Ishikawa (cell line): ENCODE data around the gene TMEM198.

Experiments used
- CEBPB ChIP-seq: IDR thresholded peaks from 2 replicates; pipeline ENCODE4 v1.6.1; 2012
- CREB1 ChIP-seq: IDR thresholded peaks from 2 replicates; pipeline ENCODE4 v1.6.1; 2012; ENCODE audit warnings: low read depth
- EGR1 ChIP-seq: IDR thresholded peaks from 2 replicates; pipeline ENCODE4 v1.6.1; 2012
- EP300 ChIP-seq: IDR thresholded peaks from 2 replicates; pipeline ENCODE4 v1.6.1; 2012; ENCODE audit warnings: borderline replicate concordance
- FOXM1 ChIP-seq: IDR thresholded peaks from 2 replicates; pipeline ENCODE4 v1.6.1; 2012; ENCODE audit warnings: low read depth, borderline replicate concordance
- NFIC ChIP-seq: IDR thresholded peaks from 2 replicates; pipeline ENCODE4 v1.6.1; 2012
- RAD21 ChIP-seq: IDR thresholded peaks from 2 replicates; pipeline ENCODE4 v1.6.1; 2012; ENCODE audit warnings: low read depth
- TAF1 ChIP-seq: IDR thresholded peaks from 2 replicates; pipeline ENCODE4 v1.6.1; 2012; ENCODE audit warnings: low read depth, mild to moderate bottlenecking
- TCF12 ChIP-seq: IDR thresholded peaks from 2 replicates; pipeline ENCODE4 v1.6.1; 2012; ENCODE audit warnings: low read depth
- TEAD4 ChIP-seq: IDR thresholded peaks from 2 replicates; pipeline ENCODE4 v1.6.1; 2012
- YY1 ChIP-seq: IDR thresholded peaks from 2 replicates; pipeline ENCODE4 v1.6.1; 2012; ENCODE audit warnings: low read depth
- ZBTB7A ChIP-seq: IDR thresholded peaks from 2 replicates; pipeline ENCODE4 v1.6.1; 2012; ENCODE audit warnings: low read depth
- TF ChIP-seq, protein P1 (sequence below): IDR thresholded peaks from 2 replicates; pipeline ENCODE4 v1.6.1; 2012; ENCODE audit warnings: low read depth, mild to moderate bottlenecking
- TF ChIP-seq, protein P2 (sequence below): IDR thresholded peaks from 2 replicates; pipeline ENCODE4 v1.6.1; 2012
- TF ChIP-seq, protein P3 (sequence below): IDR thresholded peaks from 2 replicates; pipeline ENCODE4 v1.6.1; 2012

TMEM198 gene

DNA sequence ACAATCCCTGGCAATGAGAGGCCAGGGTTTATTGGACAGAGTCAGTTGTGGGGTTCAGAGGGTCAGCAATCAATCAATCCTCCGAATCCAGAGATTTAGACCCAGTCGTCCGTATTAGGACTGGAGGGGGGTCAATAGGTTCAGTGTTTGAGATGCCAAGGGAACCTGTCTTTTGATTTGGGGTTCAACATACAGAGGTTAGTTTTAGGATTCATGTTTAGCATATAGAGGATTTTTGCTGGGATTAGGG, 44.8 kb upstream of the TMEM198 start:
- TF ChIP-seq TAF1, result no peak
- no peak for TF ChIP-seq YY1
- TF ChIP-seq, protein P1, sequence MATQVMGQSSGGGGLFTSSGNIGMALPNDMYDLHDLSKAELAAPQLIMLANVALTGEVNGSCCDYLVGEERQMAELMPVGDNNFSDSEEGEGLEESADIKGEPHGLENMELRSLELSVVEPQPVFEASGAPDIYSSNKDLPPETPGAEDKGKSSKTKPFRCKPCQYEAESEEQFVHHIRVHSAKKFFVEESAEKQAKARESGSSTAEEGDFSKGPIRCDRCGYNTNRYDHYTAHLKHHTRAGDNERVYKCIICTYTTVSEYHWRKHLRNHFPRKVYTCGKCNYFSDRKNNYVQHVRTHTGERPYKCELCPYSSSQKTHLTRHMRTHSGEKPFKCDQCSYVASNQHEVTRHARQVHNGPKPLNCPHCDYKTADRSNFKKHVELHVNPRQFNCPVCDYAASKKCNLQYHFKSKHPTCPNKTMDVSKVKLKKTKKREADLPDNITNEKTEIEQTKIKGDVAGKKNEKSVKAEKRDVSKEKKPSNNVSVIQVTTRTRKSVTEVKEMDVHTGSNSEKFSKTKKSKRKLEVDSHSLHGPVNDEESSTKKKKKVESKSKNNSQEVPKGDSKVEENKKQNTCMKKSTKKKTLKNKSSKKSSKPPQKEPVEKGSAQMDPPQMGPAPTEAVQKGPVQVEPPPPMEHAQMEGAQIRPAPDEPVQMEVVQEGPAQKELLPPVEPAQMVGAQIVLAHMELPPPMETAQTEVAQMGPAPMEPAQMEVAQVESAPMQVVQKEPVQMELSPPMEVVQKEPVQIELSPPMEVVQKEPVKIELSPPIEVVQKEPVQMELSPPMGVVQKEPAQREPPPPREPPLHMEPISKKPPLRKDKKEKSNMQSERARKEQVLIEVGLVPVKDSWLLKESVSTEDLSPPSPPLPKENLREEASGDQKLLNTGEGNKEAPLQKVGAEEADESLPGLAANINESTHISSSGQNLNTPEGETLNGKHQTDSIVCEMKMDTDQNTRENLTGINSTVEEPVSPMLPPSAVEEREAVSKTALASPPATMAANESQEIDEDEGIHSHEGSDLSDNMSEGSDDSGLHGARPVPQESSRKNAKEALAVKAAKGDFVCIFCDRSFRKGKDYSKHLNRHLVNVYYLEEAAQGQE, result no peak
- no peak for TF ChIP-seq CREB1

DNA sequence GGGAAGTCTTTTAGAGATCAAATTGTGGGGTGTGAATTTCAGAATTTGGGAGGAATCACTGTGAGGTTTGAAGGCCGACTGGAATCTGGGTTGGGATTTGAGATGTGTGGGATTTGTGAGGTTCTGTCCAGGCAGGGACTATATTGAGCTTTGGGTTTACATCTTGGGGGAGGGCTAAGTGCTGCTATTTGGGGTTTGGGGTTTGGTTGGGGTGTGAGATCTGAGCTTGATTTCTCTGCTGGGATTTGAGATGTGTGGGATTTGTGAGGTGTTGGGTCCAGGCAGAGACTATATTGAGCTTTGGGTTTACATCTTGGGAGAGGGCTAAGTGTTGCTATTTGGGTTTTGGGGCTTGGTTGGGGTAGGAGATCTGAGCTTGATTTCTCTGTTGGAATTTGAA, 44.3 kb upstream of the TMEM198 start:
- TF ChIP-seq FOXM1, result no peak
- TF ChIP-seq, protein P2, sequence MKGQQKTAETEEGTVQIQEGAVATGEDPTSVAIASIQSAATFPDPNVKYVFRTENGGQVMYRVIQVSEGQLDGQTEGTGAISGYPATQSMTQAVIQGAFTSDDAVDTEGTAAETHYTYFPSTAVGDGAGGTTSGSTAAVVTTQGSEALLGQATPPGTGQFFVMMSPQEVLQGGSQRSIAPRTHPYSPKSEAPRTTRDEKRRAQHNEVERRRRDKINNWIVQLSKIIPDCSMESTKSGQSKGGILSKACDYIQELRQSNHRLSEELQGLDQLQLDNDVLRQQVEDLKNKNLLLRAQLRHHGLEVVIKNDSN, result no peak
- TF ChIP-seq TEAD4, result no peak
- TF ChIP-seq, protein P3, sequence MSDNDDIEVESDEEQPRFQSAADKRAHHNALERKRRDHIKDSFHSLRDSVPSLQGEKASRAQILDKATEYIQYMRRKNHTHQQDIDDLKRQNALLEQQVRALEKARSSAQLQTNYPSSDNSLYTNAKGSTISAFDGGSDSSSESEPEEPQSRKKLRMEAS, result no peak
- no peak for TF ChIP-seq RAD21
- TF ChIP-seq YY1, result no peak
- TF ChIP-seq CREB1, result no peak
- TF ChIP-seq TAF1, result no peak
- TF ChIP-seq CEBPB, result no peak
- TF ChIP-seq EGR1, result no peak
- no peak for TF ChIP-seq ZBTB7A
- TF ChIP-seq, protein P1, result no peak
- TF ChIP-seq EP300, result no peak
- TF ChIP-seq TCF12, result no peak
- no peak for TF ChIP-seq NFIC

DNA sequence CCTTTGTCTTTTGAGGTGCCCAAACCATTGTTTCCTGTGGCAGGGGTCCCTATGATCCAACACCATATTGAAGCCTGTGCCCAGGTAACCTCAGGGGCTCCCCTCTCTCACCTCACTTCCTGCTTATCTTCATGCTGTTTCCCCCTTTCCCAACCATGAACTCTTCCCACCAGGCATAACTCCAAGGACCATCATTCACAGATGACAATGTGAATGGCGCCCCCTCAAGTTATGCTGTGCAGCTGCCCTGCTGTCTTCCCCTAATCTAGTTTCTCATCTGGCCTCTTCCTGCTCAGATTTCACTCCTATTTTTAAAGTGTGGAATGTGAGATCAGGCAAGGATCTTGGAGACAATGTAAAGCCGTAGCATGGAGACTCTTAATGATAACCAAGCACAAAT, 43.7 kb upstream of the TMEM198 start:
- TF ChIP-seq RAD21 (no peak), CEBPB (no peak), EP300 (no peak), YY1 (no peak), FOXM1 (no peak), ZBTB7A (no peak)

DNA sequence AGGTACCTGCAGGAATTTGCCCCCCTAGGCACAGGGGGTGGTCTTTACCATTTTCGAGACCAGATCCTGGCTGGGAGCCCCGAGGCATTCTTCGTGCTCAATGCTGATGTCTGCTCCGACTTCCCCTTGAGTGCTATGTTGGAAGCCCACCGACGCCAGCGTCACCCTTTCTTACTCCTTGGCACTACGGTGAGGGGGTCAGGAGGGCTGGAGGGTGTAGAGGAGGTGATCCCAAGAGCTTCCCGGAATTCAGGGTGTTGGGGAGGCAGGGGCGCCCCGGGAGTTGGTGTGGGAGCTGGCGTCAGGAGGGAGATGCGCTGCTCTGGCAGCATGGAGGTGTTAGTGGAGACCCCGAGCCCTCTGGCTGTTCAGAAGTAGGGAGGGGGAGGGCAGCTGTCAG, 42.0 kb upstream of the TMEM198 start:
- TF ChIP-seq, protein P1, result no peak
- TF ChIP-seq TCF12 (no peak), YY1 (no peak), NFIC (no peak), FOXM1 (no peak), RAD21 (no peak)
- TF ChIP-seq, protein P3, result no peak
- TF ChIP-seq, protein P2, result no peak

DNA sequence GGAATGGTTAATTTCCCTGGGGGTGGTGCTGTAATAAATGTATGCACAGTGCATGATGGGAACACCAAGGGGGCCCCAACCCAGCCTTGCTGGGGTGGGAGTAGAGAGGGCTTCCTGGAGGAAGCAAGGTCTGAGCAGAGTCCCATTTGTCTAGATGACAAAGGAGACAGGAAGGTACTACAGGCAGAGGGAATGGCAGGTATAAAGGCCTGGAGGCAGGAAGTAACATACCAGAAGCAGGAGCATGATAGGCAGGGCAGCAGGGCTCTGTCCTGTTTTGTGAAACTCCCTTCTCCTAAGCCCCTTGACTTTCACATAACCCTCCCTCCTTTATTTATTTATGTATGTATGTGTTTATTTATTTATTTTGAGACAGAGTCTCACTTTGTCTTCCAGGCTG, 41.2 kb upstream of the TMEM198 start:
- TF ChIP-seq, protein P1, result no peak
